Brain microvascular endothelial cell (primary cell): ENCODE data around the gene CPTP.

Source experiments
- DNase-seq: peaks from one replicate; pipeline ENCODE4 v3.0.0-alpha.2; 2020
- H3K27ac ChIP-seq: fragments of 250-450 bp; sonication (Bioruptor Pico); 2 replicates; pipeline ENCODE4 v1.5.1; 2020; ENCODE audit warnings: mild to moderate bottlenecking, moderate library complexity
- H3K27me3 ChIP-seq: fragments of 250-450 bp; sonication (Bioruptor Pico); replicated peaks from 2 replicates; pipeline ENCODE4 v1.5.1; 2020; ENCODE audit warnings: mild to moderate bottlenecking
- H3K36me3 ChIP-seq: fragments of 250-450 bp; sonication (Bioruptor Pico); replicated peaks from 2 replicates; pipeline ENCODE4 v1.5.1; 2020; ENCODE audit warnings: mild to moderate bottlenecking
- H3K4me3 ChIP-seq: 2 replicates; pipeline ENCODE4 v1.5.1; 2011; ENCODE audit warnings: low read depth, mild to moderate bottlenecking, control low read depth, low read length, moderate library complexity
- in situ Hi-C: cut with HindIII; loops from 2 replicates; pipeline ENCODE4 v1.10.0; 2017; ENCODE audit warnings: low sequenced_read_pairs, low pct_ligation_motif_present
- TF ChIP-seq, protein P1 (sequence below): IDR thresholded peaks from 2 replicates; pipeline ENCODE4 v1.5.1; 2011; ENCODE audit warnings: low read depth, mild to moderate bottlenecking, moderate library complexity, low read length, control low read depth, inconsistent platforms; ENCODE audit errors: missing control alignments

The CPTP gene

DNA sequence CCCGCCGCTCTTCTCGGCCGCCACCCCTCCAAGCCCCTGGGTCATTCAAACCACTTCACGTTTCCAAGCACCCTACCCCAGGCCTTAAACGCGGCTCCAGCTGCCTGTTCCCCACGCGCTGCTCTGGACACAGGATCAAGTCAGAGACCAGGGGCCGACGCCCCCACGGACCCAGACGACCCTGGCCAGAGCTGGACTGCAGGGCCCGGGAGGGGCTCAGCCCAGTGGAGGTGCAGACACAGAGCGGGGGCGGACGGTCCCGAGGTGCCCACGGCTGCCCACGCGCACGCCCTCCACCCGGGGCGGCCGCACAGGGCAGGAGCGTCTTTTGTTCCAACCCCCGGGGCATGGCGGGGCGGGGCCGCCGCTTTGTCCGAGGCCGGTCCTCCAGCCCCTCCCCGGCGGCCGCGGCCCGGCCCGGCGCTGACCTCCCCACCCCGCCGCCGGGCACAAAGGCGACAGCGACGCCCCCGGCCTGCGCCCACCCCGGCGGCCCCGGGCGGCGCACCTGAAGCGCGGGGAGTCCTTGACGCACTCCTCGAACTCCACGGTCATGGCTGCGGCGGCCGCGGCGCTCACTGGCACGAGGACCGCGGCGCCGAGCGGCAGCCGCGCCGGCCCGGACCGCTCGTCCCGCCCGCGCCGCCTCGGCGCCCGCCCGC lies 17.2 kb upstream of the CPTP start:
- Histone ChIP-seq H3K36me3 (peaks cover 25% of the 10 kb centered on the region), H3K4me3 (peak overlapping the region; percentile 68), H3K27ac (peak overlapping the region; percentile 72), H3K27me3 (no peaks in the 10 kb centered on the region)
- DNase-seq, result no peak
- in situ Hi-C loops, result no loop called here
- TF ChIP-seq, protein P1, sequence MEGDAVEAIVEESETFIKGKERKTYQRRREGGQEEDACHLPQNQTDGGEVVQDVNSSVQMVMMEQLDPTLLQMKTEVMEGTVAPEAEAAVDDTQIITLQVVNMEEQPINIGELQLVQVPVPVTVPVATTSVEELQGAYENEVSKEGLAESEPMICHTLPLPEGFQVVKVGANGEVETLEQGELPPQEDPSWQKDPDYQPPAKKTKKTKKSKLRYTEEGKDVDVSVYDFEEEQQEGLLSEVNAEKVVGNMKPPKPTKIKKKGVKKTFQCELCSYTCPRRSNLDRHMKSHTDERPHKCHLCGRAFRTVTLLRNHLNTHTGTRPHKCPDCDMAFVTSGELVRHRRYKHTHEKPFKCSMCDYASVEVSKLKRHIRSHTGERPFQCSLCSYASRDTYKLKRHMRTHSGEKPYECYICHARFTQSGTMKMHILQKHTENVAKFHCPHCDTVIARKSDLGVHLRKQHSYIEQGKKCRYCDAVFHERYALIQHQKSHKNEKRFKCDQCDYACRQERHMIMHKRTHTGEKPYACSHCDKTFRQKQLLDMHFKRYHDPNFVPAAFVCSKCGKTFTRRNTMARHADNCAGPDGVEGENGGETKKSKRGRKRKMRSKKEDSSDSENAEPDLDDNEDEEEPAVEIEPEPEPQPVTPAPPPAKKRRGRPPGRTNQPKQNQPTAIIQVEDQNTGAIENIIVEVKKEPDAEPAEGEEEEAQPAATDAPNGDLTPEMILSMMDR, result no peak

DNA sequence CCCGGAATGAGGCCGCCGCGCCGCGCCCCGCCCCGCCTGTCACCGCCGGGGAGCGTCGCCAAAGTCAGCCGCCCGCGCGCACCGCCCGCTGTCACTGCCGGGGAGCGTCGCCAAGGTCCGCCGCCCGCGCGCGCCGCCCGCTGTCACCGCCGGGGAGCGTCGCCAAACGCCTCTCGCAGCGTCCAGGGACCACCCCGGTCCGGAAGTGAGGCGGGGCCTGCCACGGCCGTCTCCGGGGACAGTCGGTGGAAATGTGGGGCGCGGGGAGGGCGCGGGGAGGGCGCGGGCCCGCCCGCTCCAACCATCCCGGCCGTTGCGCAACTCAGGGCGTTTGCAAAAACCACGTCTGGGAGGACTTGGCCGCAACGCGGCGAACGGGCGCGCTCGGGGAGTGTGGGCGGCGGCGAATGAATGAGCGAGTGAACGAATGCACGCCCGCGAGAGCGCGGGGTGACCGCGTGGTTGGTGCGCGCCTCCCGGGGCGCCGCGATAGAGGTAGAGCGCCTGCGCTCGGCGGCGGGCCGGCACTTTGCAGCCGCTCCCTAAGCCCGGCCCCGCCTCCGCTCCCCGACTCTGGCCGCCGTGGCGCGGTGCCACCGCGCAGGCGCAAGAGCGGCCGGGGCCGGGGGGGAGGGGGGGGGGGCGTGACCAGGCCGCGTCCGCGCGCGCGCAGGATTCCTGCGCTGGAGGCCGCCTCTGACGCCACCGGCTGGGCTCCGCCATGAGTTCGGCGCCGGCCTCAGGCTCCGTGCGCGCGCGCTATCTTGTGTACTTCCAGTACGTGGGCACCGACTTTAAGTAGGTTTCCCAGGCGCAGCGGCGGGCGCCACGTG lies 16.5 kb upstream of the CPTP start, which contains the start of the genes ACAP3 and PUSL1:
TSS of gene ACAP3 (minus strand) at position 8 of the 833 bp plus-strand sequence. CDS start 115 bp downstream, outside the sequence.
TSS of gene PUSL1 (plus strand) at position 675 of the 833 bp plus-strand sequence. CDS start at position 722, 47 bp downstream.
- H3K27me3 ChIP-seq, result no peaks in the 10 kb centered on the region
- H3K36me3 ChIP-seq, result peaks cover 32% of the 10 kb centered on the region
- H3K27ac ChIP-seq, result peak within 1 kb of the TSS; percentile 72
- TF ChIP-seq, protein P1, result no peak
- peak within 1 kb of the TSS; percentile 68 for H3K4me3 ChIP-seq
- DNase-seq, result peak; percentile 82
- in situ Hi-C loops, result no loop called here

DNA sequence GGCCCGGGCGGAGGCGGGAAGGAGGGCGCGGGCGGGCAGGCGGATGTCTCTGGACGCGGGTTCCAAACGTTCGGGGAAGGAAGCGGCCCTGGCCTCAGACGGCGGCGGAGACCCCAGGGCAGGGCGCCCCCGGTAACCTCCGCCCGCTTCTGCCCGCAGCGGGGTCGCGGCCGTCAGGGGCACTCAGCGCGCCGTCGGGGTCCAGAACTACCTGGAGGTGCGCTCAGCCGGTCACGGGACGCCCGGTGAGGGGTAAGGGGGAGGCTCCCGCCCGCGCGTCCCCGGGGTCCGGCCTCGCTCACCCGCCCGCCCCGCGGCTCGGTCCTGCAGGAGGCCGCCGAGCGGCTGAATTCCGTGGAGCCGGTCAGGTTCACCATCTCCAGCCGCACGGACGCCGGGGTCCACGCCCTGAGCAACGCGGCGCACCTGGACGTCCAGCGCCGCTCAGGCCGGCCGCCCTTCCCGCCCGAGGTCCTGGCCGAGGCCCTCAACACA lies 15.8 kb upstream of the CPTP start:
- Histone ChIP-seq H3K27ac (peak overlapping the region; percentile 67), H3K27me3 (no peaks in the 10 kb centered on the region), H3K4me3 (peak overlapping the region; percentile 66), H3K36me3 (peaks cover 39% of the 10 kb centered on the region)
- in situ Hi-C loops, result no loop called here
- DNase-seq, result no peak
- TF ChIP-seq, protein P1, result no peak

DNA sequence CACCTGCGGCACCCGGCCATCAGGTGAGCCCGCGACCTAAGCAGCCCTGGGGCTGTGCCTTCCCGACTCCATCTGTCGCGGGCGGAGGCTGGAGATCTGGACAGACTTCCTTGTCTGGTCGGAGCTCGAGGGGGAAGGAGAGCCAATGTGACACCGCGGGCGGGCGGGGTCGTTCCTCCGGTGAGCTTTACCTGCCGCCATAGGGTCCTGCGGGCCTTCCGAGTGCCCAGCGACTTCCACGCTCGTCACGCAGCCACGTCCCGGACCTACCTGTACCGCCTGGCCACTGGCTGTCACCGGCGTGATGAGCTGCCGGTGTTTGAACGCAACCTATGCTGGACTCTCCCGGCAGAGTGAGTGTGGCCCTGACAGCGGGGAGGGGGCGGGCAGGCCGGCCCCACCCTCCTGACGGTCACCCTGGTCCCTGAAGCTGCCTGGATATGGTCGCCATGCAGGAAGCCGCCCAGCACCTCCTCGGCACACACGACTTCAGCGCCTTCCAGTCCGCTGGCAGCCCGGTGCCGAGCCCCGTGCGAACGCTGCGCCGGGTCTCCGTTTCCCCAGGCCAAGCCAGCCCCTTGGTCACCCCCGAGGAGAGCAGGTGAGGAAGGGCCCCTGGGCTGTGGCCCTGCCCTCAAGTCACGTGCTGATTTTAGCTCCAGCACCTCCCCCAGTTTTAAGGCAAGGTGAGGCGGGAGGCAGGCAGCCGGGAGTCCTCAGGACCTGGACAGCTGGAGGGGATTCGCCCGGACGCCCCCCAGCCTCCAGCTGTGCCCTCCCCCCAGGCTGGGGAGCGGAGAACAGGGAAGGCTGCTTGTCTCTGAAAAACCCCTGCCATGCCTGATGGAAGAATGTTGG lies 15.1 kb upstream of the CPTP start:
- Histone ChIP-seq H3K27me3 (no peaks in the 10 kb centered on the region), H3K36me3 (peaks cover 46% of the 10 kb centered on the region), H3K27ac (no peak overlapping the region), H3K4me3 (peak overlapping the region; percentile 66)
- no peak for DNase-seq
- in situ Hi-C loops, result no loop called here
- TF ChIP-seq, protein P1, result no peak

DNA sequence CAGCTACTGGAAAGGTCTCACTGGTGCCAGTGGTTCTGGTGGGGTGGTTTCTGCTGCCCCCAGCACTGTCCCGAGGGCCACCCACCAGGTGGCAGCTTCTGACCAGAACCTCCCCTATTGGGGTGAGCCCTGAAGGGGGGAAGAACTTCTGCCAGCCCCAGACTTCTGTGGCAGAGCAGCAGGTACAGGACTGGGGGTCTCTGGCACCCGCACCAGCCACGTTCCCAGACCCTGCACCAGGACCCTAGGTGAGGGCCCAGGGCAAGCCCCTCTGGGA lies 14.6 kb upstream of the CPTP start:
- peaks cover 51% of the 10 kb centered on the region for H3K36me3 ChIP-seq
- no peaks in the 10 kb centered on the region for H3K27me3 ChIP-seq
- DNase-seq, result no peak
- TF ChIP-seq, protein P1, result peak; percentile 5
- no peak overlapping the region for H3K4me3 ChIP-seq
- H3K27ac ChIP-seq, result no peak overlapping the region
- in situ Hi-C loops, result no loop called here
